ENCODE data around the gene ACCSL.
A peak's percentile ranks its signal among the peaks of the same experiment; 100 is the strongest.

ACCSL gene

DNA sequence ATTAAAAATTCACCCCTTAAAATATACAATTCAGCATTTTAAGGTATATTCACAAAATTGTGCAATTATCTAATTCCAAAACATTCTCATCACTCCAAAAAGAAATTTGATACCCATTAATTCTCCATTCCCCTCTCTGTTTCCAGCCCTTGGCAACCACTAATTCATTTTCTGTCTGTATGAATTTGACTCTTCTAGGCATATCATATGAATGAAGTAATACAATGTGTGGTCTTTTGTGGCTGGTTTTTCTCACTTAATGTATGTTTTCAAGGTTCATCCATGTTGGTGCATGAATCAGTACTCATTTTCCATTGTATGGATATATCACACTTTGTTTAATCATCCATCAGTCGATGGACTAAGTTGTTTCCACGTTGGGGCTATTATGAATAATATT lies 29.0 kb upstream of the ACCSL start:
- no peak for DNase-seq

DNA sequence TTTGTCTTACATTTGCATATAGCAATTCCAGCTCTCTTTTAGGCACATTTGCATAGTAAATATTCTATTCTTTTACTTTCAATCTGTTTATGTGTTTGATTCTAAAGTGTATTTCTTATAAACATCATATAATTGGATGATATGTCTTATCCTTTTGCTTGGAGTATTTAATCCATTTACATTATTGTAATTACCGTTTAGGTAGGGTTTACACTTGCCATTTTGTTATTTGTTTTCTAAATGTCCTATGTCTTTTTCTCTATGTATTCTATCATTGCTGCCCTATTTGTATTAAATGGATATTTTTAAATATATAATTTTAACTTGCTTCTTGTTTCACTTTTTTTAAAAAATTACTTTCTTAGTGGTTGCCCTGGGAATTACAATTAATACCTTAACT lies 22.8 kb upstream of the ACCSL start:
- DNase-seq: no peak

DNA sequence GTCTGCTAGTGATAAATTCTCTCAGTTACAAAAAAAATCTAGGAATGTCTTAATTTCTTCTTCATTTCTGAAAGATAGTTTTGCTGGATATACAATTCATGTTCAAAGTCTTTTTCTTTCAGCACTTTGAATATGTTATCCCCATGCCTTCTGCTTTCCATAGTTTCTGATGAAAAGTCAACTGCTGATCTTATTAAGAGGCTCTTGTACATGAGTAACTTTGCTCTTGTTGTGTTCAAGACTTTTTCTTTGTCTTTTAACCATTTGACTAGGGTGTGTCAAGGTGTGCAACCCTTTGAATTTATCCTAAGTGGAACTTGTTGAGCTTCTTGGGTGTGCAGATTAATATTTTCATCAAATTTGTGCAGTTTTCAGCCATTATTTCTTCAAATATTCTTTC lies 22.1 kb upstream of the ACCSL start:
- DNase-seq: no peak

DNA sequence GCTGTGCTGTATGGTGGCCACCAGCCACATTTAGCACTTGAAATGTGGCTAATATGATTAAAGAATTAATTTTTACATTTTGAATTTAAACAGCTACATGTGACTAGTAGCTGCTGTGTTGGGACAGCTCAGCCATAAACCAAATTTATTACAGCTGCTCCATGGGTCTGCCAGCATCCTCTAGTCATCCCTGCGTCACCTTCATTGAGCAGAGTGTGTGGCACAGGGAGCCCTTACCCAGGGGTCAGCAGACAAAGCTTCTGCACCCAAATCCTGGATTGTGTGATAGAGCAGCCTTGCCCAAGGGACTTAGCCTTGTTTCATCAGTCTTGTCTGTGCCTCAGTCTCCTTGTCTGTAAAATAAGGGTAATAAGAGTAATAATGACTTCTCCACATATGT lies 19.4 kb upstream of the ACCSL start:
- DNase-seq: no peak

DNA sequence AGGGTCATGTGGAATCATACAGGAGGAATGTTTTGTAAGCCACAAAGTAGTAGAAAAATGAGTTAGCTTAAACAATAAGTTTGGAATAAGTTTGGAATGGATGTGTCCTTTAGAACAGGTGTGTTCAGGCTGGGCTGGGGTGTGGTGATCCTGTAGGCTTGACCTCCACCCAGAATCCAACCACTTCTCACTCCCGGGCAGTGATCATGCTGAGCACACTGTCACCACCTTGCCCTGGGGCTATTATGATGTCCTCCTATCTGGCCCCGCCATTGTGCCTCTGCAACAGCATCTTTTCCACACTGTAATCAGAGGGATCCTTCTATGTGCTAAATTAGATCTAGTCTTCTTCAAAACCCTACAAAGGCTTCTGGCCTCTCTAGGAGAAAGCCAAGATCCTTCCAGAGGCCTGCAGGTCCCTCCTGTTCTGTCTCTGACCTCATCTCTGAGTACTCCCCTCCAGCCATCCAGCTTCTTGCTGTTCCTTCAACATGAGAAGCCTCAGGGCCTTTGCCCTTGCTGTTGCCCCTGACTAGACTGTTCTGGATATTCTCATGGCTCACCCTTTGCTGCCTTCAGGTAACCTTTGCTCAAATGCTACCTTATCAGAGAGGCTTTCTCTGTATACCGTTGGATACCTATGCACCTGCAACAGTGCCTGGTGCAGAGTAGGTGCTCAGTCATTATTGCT lies 18.8 kb upstream of the ACCSL start:
- no peak for DNase-seq

DNA sequence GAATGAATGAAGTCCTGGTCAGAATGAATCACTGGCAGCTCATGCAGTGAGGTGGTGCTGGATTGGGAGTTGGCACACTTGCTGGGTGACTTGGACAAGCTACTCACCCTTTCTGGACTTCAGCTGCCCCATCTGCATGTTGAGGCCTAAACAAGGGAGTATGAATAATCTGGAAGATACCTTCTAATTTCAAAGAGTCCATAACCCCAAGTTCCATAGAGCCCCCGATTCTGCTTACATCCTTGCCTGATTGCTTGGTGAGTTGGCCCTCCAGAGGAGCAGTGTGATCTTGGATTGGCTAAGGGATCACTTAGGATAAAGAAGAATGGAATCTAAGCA lies 18.3 kb upstream of the ACCSL start:
- DNase-seq: no peak

DNA sequence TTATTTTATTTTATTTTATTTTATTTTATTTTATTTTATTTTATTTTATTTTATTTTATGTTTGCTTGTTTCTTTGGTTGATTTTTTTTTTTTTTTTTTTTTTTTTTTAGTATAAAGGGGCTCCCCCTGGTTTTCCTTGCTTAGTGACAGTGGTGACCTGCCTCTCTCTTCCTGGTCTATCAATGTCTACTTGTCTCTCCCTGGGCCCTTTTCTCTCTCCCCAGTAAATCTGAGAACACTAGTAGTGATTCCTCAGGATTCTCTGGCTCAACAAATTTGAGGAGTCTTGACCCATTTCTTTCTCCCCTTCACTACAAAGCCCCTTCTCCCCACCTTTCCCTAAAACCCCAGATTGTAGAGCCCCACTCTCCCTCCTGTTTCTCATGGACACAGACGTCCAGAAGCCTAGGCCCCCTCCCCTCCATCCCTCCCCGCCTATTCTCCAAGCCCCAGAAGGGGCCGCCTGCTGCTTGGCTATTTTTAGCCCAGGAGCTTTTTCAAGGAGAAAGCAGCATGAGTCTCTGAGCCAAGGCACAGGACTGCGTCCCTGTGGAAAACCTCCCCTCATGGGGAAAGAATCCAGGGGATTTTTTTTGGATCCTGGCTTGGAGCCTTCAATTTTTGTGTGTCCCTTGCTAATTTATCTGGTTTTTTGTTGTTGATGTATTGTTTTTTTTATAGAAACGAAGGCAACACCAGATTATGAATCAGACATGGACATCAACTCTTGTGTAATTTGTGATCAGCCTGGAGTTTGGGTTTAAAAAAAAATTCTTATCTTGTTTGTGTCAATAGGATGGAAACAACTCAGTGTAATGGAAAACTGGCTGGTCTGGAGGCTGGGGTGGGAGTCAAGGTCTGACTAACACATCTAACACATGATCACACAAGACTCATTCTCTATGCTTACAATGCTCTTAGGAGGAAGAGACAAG lies 17.5 kb upstream of the ACCSL start:
- DNase-seq: no peak

DNA sequence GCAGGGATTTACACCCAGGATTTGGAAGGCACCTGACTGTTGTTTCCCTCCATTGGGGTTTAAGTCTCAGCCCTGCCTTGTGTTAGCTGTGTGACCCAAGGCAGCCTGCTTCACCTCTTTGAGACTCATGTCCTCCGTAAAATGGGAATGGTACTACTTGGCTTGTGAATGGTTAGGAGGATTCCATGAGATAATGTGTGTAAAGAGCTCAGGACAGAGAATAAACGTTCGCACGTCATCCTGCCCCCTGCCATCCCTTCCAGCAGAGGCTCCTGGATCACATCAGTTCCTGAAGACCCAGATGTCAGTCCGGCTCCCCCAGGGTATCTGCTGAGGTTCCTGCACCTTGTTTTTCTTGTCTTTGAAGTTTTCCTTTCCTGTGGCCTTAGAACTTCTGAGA lies 16.8 kb upstream of the ACCSL start:
- no peak for DNase-seq

DNA sequence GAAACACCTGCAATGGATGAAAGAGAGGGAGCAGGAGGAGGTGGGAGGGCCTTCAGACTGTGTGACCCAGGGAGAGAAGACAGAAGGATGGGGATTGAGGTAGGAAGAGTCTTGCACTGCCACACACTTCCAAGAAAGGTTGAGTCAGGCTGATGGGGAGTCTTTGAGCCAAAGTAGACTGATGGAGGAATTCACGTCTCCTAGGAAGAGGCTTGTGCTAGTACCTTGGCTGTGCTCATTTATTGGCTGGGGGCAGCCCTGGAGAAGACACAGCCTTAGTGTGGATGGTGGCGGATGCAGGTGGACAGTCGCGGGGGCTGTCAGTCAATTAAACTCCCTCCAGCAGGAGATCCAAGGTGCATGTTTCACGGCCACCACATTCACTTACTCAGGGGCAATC lies 16.2 kb upstream of the ACCSL start:
- DNase-seq: no peak

DNA sequence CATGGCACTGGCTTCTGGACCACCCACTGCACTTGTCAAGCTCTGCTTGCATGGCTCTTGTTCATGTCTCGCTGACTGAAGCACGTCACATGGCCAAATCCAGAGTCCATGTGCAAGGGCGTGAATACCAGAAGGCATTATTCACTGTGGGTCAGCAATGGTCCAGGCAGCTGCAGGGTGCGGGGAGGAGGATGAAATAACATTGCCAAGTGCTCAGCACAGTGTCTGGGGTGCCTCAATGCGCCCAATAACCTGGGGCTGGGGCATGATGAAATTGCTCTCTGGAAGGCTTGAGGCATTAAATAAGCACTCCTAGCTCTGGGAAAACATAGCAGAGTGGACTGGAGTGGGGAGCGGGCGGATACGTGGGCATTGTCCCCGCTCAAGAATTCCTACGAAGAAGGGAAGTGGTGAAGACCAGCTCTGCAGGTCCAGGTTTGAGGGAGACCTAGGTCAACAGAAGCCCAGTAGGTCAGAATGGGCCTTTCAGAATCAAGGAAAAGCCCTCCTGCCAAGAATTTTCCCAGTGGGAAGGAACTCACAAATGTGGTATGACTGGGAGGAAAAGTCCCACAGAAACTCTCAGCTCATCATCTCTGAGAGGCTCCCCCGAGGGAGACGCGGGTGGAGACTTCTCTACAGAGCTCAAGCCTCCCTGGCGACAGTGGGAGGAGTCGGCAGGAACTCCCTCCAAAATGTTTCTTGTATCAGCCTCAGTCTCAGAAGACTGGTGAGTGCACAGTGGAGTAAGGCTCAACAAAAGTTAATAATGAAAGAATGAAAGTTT lies 15.3 kb upstream of the ACCSL start:
- no peak for DNase-seq

DNA sequence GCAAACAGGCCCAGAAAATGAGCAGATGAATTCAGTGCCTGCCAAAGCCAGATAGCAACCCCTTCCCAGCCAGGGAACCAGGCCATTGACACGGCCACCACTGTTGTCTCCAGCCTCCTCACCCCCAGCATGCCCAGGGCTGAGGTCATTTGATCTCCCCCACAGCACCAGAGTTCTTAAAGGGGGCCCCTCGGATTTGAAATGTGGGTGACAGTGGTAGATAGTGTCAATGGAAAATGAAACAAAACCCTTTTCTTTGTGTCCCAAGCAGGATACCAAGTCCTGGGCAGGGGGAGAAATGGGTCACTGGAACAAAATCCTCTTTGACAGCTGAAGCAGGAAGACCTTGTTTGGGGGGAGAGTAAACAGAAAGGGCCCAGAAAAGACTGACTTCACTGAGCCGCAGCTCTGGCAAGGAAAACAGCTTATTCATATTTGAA lies 14.3 kb upstream of the ACCSL start:
- no peak for DNase-seq

DNA sequence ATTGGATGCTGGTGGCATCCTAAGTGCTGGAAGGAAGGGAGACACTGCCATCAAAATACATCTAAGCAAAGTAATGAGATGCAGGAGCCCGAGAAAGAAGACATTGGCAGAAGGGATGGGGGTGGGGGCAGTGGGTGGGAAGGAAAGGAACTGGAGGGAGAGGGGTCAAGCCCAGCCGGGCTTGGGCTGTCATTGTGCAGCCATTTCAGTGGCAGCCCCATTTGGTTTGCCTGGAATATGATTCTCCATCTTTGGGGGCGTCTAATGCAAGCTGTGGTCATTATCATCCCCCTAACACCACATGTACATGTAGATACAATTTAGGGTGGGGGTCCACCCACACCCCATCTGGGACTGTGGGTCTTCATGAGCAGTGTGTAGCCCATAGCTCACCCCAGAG lies 13.9 kb upstream of the ACCSL start:
- no peak for DNase-seq

DNA sequence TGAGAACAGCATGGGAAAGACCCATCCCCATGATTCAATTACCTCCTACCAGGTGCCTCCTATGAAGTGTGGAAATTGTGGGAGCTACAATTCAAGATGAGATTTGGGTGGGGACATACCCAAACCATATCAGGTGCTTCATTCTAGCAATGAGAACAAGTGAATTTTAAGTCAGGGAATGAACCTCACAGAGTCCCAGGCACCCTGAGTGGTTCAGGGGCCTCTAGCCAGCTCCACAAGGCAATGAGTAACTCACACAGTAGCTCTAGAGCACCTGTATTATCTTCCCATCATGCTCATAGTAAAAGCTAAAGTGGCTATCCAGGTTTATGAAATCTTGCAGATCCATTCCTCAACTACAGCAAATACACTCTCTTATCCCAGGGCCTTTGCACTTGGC lies 13.1 kb upstream of the ACCSL start:
- no peak for DNase-seq

DNA sequence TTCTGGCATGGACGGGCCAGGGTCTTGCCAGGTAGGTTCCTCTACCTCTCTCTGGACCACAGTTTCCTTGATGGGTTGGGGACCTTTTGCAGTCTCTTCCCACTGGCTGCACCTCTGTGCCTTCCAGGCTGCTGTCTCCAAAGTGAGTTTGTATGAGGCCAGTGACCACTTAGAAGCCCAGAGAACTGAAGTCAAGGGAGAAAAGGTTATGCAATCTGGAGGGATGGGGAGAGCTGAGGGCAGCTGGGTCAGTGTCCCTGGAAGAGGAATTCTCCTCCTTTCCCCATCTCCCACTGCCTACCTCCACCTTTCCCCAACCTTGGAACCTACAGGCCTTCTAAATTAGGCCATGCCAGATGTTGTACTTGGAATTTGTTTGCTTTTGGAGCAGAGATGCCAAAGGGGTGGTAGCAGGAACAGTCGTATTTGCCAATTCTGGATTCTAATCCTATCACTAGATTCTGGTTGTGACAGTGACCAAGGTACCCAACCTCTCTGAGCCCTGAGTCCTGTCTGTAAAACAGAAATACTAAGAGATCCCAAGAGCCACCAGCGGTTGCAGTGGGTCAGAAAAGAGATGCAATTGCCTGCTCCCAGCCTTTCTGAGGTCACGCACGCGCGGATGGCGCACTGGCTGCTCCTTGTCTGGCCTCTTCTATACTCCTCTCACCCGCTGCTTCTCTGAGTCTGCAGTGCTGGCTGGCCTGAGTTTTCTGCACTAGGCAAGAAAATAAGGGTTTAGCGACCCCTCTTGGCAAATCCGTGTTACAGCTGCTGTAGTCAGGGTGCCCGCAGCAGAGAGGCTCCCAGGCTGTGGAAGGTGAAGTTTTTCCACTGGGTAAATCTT lies 10.7 kb upstream of the ACCSL start:
- DNase-seq: peak; percentile 11

DNA sequence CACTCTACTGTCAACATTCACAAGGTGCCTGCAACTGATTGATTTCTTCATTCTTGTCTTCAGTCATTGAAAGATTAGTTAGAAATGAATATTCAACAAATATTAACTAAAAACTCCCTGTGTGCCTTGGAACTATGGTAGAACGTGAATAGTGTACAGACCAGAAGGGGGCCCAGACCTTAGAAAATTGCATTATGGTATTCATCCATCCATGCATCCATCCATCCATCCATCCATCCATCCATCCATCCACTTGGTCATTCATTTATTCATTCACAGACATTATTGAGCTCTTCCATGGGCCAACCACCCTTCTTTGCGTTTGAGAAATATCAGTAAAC lies 10.2 kb upstream of the ACCSL start:
- DNase-seq: no peak

DNA sequence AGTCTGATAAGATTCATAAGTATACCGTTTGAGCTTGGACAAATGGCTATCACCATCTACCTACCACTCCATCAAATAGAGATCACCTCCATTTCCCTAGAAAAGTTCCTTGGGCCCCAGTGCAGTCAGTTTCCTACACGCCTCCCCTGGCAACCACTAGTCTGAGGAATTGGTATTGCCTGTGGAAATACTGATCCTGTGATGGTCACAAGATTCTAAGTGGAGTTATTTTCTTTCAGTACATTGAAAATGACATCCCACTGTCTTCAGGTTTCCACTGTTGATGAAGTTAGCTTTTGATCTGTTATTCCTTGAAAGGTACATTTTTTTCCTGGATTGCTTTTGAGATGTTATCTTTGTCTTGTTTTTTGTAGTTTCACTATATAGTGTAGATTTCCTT lies 4.6 kb upstream of the ACCSL start:
- DNase-seq: no peak

DNA sequence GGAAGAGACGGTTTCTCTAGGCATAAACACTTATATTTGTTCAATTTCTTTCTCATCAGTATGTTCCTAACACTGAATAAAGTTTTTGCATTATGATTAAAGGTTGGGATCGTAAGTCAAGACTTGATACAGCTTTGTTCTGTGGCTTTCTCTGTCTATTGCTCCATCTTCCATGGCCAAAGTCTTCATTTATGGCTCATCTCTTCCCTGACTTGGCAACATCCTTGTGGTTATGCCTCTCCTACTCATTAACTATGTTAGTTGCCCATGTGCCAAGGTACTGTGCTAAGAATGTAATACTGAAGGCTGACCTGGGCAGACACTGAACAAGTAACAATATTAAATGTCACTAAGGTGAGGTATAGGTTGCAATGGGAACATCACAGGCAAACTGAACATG lies 1.6 kb upstream of the ACCSL start:
- DNase-seq: no peak

DNA sequence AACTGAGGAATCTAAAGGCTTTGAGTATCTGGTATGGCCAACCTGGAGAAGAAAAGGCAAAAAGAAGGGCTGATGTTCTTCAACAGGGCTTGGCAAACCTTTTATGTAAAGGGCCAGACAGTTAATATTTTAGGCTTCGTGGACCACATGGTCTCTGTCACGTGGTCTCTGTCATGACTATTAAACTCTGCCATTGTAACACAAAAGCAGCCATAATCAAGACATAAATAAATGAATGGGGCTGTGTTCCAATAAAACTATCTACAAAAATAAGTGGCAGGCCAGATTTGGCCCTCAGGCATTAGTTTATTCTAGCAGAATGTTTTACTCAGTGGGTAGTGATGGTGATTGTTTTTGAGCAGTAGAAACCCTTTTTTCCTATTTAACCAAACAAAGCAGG lies 483 bp upstream of the ACCSL start:
- no peak for DNase-seq

DNA sequence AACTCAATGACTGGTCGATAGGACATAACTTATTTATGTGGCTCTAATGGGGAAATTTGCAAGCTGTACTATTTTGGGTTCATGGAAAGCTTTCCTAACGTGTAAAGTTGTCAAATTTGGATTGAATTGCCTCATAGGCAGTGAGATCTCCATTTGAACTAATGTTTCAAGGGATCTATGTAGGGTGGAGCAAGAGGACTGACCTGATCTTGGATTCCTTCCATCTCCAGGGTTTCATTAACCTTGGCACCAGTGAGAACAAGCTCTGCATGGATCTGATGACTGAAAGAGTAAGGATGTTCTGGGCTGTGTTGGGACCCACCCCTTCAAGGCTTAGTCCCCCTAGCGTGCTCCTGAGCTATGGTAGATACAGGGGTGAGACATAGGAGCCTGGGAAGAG lies 2.1 kb downstream of the ACCSL start:
- no peak for DNase-seq

DNA sequence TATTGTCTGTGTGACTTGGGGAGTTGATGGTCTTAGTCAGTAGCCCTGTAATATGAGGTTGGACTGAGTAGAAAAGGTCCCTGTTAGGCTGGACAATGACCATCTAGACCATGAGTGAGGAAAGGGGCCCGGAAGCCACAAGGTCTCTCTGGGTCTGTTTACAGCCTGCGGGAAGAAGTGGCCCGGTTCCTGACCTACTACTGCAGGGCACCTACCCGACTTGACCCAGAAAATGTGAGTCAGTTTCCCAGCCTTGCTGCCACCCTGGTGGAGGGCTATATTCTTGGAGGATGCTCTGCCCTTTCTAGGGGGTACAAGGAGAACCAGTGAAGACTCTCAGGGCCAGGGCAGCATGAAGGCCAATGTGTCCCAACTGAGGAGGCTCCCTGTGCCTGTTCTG lies 3.4 kb downstream of the ACCSL start:
- DNase-seq: no peak

DNA sequence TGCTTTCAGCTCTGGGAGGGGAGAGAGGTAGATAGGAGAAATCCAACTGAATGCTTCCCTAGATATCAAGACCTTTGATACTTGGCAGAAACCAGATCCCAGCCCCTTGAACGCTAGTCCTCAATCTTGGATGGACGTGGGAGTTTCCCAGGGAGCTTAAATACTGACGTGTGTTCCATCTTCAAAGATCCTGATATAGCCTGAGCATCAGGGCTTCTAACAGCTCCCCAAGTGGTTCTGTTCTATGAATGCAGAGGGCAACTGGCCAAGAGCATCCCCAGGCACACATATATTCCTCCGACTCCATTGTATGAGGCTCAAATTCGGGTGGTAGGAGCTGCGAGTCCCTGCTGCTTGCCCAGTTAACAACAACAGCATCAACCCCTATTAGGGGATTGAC lies 9.6 kb downstream of the ACCSL start:
- no peak for DNase-seq

DNA sequence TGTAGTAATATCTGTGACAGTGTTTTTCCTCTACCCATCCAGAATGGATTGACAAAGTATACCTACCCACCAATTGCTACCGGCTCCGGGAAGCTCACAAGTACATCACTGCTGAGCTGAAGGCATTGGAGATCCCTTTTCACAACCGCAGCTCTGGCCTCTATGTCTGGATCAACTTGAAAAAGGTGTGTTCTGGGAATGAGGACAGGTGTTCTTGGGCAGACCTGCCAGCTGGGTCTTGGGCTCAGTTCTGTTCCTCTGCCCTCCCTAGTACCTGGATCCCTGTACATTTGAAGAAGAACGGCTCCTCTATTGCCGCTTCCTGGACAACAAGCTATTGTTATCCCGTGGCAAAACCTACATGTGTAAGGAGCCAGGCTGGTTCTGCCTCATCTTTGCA lies 10.5 kb downstream of the ACCSL start:
- DNase-seq: no peak

DNA sequence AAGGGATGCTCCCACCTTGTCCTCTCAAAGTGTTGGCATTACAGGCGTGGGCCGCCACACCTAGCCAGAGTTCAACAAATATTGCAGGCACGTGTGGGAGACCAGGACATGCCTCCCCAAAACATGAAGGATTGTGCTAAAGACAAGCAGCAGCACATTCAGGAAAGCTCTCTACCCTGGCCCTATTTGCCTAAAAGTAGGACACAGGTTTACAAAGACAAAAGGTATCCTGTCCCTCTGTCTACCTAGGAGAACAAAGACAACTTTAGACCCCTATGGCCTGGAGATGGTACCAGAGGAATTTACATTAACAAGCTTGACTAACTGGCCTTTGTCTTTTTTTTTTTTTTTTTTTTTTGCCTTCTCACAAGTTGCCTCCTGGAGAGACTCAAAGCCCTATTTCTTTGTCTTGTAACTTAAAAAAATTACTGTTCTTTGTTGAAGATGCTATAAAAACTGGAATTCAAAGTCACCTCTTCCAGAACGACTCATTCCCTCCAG lies 17.4 kb downstream of the ACCSL start:
- no peak for DNase-seq
